ENCODE results near the gene RHBDD2. TPM values are rescaled to one million over a fixed set of nuclear protein-coding genes. Genes with fewer than 3 reads are reported as not detected.

The RHBDD2 gene
- total and polyA plus RNA-seq, 9 of the 15 experiments (the other 6 are each of a cell fraction or from before 2014, with no cell fraction given): 3.3 to 36.7 (median 17.9) TPM

DNA sequence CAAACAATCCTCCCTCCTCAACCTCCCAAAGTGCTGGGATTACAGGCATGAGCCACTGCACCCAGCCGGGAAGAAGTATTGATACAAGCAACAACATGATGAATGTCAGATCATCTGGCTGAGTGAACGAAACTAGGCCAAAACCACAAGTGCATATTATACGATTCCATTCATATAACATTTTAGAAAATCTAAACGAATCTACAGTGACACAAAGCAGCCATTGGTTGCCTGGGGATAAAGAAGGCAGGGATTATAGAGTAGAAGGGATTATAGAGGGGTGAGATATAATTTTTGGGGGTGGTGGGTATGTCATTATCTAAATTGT, 11.5 kb upstream of the RHBDD2 start (continued):
- TF ChIP-seq ELF4 (CRISPR knock-in tag; IDR thresholded peaks at IDR 0.05): no peak
- TF ChIP-seq ATF7 (IDR thresholded peaks at IDR 0.05): 0 out of 2 replicates have a peak, but pooled peaks have one; percentile 8
- TF ChIP-seq ZNF41 (CRISPR knock-in tag; conservative IDR thresholded peaks at IDR 0.05): 0 out of 2 replicates have a peak, but pooled peaks have one; percentile 26
- TF ChIP-seq, protein P1, sequence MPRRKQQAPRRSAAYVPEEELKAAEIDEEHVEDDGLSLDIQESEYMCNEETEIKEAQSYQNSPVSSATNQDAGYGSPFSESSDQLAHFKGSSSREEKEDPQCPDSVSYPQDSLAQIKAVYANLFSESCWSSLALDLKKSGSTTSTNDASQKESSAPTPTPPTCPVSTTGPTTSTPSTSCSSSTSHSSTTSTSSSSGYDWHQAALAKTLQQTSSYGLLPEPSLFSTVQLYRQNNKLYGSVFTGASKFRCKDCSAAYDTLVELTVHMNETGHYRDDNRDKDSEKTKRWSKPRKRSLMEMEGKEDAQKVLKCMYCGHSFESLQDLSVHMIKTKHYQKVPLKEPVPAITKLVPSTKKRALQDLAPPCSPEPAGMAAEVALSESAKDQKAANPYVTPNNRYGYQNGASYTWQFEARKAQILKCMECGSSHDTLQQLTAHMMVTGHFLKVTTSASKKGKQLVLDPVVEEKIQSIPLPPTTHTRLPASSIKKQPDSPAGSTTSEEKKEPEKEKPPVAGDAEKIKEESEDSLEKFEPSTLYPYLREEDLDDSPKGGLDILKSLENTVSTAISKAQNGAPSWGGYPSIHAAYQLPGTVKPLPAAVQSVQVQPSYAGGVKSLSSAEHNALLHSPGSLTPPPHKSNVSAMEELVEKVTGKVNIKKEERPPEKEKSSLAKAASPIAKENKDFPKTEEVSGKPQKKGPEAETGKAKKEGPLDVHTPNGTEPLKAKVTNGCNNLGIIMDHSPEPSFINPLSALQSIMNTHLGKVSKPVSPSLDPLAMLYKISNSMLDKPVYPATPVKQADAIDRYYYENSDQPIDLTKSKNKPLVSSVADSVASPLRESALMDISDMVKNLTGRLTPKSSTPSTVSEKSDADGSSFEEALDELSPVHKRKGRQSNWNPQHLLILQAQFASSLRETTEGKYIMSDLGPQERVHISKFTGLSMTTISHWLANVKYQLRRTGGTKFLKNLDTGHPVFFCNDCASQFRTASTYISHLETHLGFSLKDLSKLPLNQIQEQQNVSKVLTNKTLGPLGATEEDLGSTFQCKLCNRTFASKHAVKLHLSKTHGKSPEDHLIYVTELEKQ (CRISPR knock-in tag; IDR thresholded peaks at IDR 0.05): no peak
- TF ChIP-seq, protein P2, sequence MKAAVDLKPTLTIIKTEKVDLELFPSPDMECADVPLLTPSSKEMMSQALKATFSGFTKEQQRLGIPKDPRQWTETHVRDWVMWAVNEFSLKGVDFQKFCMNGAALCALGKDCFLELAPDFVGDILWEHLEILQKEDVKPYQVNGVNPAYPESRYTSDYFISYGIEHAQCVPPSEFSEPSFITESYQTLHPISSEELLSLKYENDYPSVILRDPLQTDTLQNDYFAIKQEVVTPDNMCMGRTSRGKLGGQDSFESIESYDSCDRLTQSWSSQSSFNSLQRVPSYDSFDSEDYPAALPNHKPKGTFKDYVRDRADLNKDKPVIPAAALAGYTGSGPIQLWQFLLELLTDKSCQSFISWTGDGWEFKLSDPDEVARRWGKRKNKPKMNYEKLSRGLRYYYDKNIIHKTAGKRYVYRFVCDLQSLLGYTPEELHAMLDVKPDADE (conservative IDR thresholded peaks at IDR 0.05; ENCODE audit: control insufficient read depth, low read depth, low read length): no peak
- TF ChIP-seq MAFF (IDR thresholded peaks at IDR 0.05; ENCODE audit: low read length): no peak
- TF ChIP-seq SP1 (CRISPR knock-in tag; IDR thresholded peaks at IDR 0.05): no peak
- no peak for TF ChIP-seq STAT5B (CRISPR knock-in tag; IDR thresholded peaks at IDR 0.05)
- TF ChIP-seq, protein P3, sequence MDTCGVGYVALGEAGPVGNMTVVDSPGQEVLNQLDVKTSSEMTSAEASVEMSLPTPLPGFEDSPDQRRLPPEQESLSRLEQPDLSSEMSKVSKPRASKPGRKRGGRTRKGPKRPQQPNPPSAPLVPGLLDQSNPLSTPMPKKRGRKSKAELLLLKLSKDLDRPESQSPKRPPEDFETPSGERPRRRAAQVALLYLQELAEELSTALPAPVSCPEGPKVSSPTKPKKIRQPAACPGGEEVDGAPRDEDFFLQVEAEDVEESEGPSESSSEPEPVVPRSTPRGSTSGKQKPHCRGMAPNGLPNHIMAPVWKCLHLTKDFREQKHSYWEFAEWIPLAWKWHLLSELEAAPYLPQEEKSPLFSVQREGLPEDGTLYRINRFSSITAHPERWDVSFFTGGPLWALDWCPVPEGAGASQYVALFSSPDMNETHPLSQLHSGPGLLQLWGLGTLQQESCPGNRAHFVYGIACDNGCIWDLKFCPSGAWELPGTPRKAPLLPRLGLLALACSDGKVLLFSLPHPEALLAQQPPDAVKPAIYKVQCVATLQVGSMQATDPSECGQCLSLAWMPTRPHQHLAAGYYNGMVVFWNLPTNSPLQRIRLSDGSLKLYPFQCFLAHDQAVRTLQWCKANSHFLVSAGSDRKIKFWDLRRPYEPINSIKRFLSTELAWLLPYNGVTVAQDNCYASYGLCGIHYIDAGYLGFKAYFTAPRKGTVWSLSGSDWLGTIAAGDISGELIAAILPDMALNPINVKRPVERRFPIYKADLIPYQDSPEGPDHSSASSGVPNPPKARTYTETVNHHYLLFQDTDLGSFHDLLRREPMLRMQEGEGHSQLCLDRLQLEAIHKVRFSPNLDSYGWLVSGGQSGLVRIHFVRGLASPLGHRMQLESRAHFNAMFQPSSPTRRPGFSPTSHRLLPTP (IDR thresholded peaks at IDR 0.05; ENCODE audit: borderline replicate concordance, extremely low read depth, insufficient read length): no peak
- TF ChIP-seq, protein P4, sequence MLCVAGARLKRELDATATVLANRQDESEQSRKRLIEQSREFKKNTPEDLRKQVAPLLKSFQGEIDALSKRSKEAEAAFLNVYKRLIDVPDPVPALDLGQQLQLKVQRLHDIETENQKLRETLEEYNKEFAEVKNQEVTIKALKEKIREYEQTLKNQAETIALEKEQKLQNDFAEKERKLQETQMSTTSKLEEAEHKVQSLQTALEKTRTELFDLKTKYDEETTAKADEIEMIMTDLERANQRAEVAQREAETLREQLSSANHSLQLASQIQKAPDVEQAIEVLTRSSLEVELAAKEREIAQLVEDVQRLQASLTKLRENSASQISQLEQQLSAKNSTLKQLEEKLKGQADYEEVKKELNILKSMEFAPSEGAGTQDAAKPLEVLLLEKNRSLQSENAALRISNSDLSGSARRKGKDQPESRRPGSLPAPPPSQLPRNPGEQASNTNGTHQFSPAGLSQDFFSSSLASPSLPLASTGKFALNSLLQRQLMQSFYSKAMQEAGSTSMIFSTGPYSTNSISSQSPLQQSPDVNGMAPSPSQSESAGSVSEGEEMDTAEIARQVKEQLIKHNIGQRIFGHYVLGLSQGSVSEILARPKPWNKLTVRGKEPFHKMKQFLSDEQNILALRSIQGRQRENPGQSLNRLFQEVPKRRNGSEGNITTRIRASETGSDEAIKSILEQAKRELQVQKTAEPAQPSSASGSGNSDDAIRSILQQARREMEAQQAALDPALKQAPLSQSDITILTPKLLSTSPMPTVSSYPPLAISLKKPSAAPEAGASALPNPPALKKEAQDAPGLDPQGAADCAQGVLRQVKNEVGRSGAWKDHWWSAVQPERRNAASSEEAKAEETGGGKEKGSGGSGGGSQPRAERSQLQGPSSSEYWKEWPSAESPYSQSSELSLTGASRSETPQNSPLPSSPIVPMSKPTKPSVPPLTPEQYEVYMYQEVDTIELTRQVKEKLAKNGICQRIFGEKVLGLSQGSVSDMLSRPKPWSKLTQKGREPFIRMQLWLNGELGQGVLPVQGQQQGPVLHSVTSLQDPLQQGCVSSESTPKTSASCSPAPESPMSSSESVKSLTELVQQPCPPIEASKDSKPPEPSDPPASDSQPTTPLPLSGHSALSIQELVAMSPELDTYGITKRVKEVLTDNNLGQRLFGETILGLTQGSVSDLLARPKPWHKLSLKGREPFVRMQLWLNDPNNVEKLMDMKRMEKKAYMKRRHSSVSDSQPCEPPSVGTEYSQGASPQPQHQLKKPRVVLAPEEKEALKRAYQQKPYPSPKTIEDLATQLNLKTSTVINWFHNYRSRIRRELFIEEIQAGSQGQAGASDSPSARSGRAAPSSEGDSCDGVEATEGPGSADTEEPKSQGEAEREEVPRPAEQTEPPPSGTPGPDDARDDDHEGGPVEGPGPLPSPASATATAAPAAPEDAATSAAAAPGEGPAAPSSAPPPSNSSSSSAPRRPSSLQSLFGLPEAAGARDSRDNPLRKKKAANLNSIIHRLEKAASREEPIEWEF (CRISPR knock-in tag; IDR thresholded peaks at IDR 0.05): no peak
- no peak for TF ChIP-seq PTTG1 (tag; IDR thresholded peaks at IDR 0.05; ENCODE audit: low read depth)
- no peak for TF ChIP-seq SMAD3 (CRISPR knock-in tag; conservative IDR thresholded peaks at IDR 0.05)
- TF ChIP-seq, protein P5, sequence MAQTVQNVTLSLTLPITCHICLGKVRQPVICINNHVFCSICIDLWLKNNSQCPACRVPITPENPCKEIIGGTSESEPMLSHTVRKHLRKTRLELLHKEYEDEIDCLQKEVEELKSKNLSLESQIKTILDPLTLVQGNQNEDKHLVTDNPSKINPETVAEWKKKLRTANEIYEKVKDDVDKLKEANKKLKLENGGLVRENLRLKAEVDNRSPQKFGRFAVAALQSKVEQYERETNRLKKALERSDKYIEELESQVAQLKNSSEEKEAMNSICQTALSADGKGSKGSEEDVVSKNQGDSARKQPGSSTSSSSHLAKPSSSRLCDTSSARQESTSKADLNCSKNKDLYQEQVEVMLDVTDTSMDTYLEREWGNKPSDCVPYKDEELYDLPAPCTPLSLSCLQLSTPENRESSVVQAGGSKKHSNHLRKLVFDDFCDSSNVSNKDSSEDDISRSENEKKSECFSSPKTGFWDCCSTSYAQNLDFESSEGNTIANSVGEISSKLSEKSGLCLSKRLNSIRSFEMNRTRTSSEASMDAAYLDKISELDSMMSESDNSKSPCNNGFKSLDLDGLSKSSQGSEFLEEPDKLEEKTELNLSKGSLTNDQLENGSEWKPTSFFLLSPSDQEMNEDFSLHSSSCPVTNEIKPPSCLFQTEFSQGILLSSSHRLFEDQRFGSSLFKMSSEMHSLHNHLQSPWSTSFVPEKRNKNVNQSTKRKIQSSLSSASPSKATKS (CRISPR knock-in tag; IDR thresholded peaks at IDR 0.05): no peak

Measured in K562 (cell line).